Measurements from ENCODE around the gene UBE2N.

The UBE2N gene

DNA sequence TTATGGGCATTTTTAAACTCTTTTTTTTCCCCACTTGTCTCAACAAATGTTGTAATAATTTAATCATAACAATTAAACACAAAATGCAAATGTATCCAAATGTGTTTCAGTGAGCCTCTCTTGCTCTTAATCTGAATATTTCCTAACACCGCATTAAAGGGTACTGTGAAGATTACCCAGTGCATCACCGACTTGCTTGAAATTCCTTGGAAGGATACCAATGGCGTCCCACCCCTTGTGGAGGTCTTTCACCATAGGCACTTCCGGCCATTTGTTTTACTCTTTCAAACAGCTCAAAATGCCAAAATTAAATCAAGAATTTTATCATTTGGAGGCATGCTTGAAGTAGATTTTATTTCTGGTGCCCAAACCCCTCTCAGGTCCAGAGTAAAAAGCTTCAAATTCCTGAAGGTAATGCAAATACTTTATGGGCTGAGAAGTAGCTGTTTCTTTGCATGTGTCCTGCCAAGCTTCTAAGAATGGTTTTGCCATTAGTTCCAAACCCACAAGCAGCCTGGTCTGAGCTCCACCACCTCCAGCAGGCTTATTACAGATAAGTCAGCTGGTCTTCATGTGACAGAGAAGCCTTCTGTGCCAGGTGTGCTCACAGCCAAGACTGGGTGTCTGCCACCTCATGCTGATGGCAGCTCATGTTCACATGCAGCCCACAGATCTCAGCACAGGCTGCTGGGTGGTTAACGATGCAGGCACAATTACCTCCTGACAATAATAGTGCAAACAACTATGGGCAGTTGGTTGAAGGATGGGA, 80.4 kb downstream of the UBE2N start:
- peak in 35 of 58 donors; percentile 3 to 81 (median 32) for DNase-seq

DNA sequence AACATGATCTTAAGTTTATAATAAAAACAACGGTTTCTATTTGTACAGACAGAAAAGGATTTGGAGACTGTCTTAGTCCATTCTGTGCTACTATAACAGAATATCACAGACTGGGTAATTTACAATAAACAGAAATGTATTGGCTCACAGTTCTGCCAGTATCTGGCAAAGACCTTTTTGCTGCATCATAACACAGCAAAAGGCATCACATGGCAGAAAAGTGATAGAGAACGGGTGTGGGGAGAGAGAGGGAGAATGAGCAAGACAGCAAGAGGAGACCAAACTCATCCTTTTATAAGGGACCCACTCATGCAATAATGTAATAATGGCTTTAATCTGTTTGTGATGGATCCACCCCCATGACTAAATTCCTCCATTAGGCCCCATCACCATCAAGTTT, 81.1 kb downstream of the UBE2N start:
- peak in 1 of 58 donors; percentile 23 for DNase-seq

DNA sequence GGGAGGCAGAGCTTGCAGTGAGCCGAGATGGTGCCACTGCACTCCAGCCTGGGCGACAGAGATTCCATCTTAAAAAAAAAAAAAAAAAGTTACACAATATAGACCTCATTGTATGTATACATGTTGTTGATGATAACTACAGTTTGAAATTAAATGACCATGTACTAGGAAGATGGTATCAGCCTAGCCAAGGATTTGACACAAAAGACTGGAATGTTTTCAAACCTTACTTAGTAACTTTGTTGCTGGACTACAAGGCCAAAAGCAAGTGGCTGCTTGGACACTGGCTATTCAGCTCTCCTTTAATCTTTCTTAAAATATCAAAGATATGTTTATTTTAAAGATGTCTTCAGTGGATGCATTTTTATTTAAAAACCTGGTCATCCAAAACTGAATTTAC, 82.9 kb downstream of the UBE2N start:
- no peak for DNase-seq

DNA sequence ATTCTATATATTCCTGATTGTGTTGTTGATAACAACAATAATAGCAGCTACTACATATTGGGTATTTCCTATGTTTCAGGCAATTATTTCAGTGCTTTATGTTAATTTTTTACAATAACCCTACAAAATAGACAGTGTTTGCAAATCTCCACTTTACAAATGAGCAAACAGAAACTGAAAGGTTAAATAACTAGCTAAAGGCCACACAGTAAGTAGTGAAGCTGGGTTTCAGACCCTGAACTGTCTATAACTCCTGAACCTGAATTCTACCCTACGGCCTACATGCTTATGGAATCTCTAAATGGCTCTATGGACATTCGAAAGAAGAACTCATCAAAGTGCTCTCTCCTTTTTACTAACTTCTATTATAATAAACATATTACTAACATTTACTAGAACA, 83.7 kb downstream of the UBE2N start:
- no peak for DNase-seq

DNA sequence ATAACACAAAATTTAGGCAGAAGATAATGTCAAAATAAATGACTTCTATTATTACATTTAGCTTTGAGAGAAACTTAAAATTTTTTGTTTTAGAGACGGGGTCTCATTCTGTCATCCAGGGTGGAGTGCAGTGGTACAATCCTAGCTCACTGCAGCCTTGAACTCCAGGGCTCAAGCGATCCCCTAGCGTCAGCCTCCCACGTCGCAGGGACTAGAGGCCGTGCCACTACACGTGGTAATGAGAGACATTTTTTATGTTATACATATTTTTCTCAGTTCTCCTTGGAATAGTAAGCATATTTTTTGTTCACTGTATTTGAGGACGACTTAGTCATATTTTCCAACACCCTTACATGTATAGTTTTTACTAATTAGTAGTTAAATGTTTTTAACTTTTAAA, 85.5 kb downstream of the UBE2N start:
- DNase-seq: no peak
